COR-L47 (cell line): Measurements from ENCODE around the gene PDLIM7.
A peak's percentile ranks its signal among the peaks of the same experiment; 100 is the strongest.

Source experiments
- DNase-seq: peaks from one replicate; lab custom pipeline; 2025; lab: John Stamatoyannopoulos, UW

Gene PDLIM7

DNA sequence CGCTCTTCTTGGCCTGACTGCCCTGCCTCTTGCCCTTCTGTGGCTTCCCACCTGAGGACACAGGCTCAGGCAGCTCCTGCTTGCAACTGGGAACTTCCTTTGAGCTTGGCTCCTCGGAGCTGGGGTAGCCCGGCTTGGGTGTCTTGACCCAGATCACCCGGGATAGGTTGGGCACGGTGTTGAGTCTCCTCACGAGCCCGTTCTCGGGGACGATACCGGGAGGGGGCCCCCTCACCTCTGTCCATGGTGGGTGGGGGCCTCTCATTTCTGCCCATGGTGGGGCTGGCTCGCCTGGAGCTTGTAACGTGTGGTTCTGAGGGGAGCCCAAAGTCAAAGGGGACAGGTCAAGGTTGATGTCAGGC, 27.1 kb upstream of the PDLIM7 start:
- DNase-seq, result no peak

DNA sequence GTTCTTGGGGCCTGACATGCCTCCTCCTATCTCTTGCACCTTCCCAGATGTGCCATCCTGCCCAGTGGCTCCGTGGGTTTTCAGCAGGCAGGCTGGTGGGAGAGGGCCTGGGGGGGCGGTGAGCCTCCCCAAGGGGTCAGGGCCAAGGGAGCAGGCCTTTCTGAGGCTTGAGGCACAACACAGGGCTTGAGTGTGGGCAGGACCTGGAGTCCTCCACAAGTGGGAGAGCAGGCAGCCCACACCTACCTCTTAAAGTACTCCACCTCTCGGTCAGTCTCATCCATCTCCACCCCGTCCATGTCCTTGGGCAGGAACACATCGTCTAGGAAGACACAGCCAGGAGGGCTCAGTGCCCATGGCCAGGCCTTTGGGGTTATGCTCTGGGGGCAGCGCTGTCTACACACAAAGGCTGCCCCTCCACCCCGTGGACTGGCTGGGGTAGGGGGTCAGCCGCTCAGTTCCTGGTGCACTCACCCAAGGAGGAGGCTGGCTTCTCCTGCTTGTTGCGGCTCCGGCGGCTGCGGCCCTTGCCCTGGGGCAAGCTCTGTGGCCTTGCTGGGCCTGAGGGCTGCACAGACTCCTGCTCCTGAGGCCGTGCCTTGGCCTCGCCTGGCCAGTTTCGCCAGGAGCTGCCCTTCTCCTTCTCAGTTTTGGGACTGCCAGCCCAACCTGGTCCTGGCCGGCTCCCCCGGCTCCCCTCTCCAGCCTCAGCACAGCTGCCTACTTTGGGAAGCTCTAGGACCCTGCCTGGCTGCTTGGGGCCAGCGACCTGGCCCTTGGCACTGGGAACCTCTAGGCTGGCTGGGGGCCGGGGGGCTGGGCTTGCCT, 26.5 kb upstream of the PDLIM7 start:
- no peak for DNase-seq

DNA sequence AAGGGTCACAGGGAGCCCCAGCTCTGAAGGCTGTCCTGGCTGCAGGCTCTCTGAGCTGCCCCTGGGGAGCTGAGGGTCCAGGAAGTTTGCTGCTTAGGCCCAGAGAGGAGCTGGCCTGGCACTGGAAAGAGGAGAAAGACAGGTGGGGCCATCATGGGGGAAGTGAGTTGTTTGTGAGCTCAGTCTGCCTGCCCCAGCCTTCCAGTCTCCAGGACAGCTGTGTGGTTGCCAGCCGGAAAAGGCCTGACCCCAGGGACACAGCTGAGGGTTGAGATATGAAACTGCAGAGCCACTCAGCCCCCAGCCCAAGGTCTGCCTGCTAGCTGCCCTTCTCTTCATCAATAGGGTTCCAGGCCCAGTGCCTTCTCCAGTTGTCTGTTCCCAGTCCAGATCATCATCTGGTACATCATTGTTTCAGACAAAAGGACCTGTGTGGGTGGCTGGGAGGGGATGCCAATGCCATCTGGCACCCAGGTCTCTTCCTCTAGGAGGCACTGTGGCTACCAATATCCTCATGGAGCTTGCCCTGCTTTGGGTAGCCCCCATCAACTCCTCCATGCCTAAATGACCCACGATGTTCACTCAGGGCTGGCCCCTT, 23.6 kb upstream of the PDLIM7 start:
- DNase-seq, result no peak

DNA sequence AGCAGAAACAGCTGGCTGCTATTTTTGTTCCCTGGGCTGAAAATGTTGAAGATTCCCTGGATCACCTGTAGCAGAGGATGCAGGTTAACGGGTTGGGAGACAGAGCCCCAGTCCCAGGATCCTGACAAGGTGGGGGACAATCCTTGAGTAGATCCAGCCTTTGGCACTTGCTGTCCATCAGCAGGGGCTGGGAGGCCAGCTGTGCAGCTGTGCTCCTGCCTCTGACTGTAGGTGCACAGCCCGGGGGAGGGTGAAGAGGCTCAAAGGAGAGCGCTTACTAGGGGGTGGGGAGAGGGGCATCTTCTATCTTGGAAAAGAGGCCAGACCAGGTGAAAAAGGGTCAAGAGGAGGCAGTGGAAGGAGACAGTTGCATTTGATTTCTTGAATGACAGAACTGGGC, 22.9 kb upstream of the PDLIM7 start:
- no peak for DNase-seq

DNA sequence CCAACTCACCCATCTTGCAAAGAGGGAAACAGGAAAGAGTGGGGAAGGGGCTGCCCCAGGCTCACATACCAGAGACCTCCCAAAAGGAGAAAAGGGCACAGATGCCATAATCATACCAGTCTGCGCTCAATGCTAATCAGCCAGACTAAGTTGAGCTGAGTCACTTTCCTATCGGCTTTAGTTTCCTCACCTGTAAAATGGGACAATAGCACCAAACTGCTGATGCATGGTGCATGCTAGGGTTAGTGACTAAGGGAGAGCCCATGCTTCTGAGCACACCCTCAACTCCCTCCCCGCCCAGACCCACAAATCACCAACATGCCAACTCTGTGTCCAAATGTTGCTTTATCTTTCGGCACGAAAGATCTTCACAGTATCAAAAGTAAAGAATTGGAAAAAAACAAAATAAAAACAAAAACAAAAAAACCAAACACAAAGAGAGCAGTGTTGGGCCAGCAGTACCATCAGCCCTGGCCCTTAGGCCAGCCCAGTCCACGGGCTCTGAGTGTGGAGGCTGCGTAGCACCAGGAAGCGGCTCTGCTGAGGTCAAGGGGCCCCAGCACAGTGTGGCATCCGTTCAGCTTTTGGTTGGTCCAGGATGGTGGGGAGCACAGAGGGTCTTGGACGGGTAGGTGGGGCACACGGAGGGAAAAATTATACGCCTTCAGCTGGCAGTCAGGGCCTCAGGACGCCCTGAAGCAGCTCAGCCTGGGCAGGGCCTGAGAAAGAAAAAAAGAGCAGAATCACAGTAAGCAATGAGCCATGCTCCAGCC, 22.2 kb upstream of the PDLIM7 start:
- no peak for DNase-seq

DNA sequence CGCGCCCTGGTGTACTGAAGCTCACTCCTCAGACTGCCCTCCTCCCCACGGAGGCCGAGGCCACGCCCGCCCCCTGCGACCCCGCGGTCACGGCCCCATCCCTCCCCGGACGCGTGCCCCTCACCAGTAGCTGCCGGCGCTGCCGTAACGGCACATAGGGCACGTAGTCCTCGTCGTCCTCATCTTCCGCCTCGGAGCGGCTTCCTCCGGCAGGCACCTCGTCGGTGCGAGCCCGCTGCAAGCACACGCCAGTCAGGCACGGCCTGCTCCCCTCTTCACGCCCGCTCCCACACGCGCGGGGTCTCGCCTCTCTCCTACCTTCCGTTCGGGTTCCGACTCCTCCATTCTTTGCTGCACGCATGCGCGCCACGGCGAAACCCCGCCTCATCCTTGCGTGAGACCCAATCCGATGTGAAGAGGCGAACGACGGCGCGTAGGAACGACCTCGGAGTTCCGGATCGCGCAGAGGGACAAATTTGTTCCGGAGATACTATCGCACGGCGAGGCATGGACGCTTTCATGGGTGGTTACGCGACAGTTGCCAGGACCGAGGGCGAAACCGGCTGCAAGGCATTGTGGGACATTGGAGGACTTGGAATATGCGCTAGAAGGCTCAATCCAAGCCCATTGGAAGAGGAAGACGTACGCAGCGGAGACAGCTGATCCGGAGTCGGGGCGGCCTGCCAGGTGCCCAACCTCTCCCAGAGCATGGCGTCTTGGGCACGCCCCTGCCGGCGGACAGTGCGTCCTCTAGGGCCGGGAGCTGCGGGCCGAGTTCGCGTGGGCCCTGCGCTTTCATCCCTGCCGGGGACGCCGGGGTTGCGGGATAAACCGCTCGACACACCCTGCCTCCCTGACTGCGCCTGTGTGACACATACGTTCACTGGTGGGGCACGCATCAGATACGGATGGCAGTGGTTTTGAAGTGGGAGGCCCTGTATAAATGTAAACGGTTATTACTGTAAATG, 19.5 kb upstream of the PDLIM7 start, which contains the start of gene DDX41:
Gene DDX41, minus strand, starts transcription at position 361 of the 968 bp plus-strand sequence. Its CDS starts 16 bp downstream, at position 345.
- peak; percentile 97 for DNase-seq

DNA sequence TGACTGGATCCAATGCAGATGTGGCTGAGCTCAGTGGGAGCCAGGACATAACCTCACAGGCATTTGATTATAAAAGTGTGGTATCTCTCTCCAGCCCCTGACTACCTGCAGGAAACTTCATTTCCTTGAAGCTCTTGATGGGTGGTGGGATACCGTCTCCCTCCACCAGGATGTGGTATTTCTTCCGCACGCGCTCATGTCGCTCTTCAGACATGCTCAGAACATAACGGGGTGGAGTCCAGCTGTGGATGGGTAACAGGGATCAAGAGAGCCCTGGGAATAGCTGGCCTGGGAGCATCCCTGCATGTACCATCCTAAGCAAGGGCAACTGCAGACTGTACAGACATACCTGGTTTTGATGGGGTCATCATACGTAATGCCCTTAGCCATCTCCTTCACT, 18.2 kb upstream of the PDLIM7 start:
- no peak for DNase-seq

DNA sequence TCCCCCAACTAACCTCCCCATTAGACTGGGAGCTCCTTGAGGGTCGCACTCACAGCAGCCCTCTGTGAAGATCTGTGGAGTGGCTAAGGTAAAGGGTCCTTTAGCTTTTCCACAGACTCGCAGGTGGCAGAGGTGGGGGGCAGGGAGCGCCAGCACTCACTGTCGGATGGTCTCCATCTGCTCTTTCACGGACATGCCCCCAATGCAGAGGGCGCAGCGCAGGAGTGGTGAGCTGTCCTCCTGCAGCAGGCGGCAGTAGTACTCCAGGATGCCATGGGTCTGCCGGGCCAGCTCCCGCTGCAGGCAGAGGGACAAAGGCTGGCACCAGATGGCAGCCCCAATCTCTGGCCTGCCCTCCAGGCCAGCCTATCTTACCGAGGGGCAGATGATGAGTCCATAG, 17.1 kb upstream of the PDLIM7 start:
- no peak for DNase-seq

DNA sequence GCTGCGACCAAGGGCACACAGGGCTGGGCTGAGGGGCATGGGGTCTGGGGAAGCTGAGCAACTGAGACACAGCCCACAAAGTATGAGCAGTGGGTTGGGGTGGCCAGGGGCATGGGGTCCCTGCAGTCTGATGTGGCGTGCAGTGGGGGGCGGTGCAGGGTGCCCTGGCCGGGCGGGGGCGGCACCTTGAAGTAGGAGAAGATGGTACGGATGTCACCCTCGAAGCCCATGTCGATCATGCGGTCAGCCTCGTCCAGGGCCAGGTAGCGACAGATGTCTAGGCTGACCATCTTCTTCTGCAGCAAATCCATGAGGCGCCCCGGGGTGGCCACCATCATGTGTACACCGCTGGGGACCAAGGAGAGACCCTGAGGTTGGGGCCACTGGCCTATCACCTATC, 16.1 kb upstream of the PDLIM7 start:
- DNase-seq, result no peak

DNA sequence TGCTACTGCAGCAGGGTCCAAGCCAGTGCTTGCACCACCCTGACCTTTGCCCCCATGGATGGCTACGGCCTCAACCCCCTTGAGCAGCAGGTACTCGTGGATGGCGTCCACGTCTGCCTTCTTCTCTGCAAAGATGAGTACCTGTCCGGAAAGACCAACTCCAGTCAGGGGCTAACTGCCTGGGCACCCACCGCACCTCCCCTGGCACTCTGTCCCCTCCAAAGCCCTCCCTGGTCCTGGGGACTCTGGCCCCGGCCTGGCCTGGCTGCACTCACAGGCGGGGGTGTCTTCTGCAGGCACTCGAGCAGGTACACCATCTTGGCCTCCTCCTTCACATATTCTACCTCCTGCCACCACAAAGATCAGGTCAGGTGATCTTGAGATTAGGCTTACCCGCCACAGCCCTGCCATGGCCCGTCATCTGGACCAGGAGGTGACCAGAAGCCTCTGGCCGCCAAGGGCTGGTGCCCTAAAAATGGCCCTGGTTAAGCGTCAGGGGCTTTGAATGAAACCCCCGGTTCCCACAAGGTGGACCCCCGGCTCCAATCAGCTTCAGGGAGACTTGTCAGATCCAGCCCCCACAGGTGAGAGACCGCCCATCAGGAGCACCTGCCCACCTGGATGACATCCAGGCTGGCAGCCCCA, 15.5 kb upstream of the PDLIM7 start:
- DNase-seq, result no peak

DNA sequence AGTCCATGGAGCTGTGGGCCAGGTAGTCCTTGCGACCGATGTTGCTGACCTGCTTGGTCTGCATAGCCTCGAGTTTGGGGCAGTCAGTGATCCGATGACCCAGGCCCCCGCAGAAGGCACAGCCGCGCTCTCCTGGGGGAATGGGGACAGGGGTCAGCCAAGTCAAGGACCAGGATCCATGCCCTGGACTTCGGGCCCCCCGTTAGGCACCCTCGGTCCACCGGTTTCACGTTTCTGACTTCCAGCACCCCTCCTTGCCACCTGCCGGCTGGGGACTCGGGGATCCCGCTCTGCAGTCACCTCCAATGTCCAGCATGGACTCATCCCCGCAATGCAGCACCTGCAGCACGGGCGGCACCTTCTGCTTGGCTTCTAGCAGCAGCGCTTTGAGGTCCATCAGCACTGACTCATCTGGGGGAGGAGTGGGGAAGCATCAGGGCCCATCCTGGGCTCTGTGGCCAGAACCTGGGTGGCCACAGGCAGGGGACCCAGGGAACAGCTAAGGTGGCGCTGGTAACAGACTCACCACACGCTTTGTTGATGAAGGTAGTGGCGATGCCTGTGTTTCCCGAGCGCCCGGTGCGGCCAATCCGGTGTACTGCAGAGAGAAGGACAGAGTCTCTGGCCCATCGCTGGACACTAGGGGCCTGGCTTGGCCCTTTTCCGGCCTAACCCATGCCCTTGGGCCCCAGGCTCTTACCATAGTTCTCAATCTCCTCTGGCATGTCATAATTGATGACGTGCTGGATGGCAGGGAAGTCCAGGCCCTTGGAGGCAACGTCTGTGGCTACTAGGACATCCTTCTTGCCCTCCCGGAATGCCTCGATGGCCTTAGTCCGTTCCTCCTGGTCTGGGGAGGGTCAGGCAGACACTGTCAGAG, 14.6 kb upstream of the PDLIM7 start:
- no peak for DNase-seq

DNA sequence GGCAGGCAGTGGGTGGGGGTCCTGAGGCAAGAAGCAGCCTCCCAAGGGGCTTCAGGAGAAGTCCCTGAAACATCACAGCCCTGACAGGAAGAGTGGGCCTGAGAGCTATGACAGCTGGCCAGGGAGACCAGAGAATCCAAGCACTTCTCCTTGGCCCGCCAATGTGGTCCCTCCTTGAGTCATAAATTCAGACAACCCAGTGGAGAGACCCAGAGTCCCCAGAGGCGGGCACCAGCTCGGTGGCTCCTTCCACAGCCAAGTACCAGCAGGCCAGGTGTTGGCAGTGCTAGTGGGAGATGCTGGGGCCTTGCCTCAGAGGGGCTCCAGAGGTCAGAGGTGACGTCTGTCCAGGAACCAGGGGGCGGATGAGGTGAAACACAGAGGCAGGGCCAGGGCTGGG, 13.8 kb upstream of the PDLIM7 start:
- no peak for DNase-seq

DNA sequence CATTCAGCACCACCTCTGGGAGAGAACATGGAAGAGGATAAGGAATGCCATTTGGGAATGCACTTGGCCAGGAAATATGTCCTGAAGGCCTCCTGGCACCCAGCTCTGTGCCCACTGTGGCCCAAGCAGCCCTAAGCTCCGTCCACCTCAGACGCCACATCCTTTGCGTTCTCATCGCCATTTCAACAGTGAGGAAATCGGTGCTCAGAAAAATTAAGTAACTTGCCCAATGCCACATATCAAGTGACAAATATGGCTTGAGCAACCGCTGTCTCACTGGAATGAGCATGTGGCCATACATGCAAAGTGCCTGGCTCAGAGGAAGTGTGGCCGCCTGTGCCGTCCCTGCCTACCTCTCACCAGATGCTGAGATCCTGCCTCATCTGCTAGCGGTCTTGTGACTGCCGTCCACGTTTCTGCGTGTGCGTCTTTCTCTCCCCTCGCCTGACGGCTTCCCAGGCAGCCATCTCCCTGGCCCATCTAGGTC, 13.2 kb upstream of the PDLIM7 start:
- no peak for DNase-seq

DNA sequence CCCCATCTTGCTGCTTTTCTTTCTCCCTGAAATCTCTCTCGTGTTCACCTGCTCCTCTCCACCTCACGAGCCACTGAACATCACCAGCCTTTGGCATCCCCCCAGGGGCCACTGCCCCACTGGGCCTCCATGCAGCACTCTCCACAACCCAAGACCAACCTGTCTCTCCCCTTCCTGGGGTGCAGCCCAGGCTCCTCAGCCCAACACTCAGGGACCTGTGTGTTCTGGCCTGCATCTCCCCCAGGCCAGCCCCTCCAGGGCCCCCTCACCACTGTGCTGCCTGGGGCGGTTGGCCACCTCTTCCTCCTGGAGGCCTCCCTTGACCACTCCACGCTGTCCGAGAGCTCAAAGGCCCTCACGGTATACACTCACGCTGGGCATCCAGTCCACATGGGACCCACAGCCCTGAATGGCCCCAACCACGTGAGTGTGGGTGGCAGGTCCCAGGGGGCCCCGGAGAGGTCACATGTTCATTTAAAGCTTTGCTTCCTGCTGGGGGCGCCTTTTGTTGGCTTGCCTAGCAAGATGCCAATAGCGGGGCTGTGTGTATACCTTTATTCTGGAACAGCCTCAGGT, 12.7 kb upstream of the PDLIM7 start:
- DNase-seq, result no peak

DNA sequence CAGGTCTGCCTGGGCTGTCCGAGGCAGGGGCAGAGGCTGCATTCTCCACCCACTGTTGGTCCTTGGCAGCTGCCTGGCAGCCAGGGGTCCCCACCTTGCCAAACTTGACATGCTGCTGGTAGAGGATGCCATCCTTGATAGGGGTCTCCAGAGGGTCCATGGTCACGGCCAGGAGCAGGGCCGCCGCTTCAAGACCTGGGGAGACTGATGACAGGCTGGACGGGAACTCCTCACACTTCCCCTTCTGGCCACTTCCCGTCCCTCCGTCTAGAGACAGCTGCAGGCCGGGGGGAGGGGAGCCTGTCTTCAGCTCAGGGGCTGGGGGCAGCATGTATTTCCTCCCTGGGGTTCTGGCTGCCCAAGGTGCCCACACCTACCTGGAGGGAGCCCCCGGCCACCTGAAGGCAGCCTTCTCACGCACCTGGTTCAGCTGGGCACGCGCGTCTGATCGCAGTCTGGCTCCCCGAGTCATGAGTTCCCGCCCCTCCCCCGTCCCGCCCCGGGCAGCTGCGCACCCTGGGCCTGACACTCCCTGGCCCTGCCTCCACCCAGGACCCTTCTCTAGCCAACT, 12.1 kb upstream of the PDLIM7 start, which contains the start of gene DOK3:
Gene DOK3, minus strand, starts transcription at position 446 of the 571 bp plus-strand sequence. Its CDS starts 286 bp downstream, at position 160.
- DNase-seq, result no peak

DNA sequence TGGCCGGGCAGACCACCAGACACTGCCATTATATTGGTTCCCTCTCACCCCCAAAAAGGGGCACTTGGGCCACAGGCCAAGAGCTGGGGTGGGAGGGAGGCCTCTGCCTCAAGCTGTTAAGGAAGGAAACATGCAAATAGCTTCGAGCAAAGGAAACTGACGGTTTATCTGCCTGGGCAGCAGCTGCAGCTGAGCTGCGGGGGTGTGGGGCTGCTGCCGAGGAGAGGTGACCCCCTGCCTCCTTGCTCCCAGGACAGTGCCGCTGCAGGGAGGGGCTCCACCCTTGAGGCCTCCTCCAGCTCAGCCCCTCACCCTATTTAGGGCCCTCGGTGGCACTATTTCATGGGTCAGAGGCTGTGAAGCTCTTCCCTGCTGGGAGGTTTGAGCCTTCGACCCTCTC, 11.4 kb upstream of the PDLIM7 start:
- DNase-seq, result no peak

DNA sequence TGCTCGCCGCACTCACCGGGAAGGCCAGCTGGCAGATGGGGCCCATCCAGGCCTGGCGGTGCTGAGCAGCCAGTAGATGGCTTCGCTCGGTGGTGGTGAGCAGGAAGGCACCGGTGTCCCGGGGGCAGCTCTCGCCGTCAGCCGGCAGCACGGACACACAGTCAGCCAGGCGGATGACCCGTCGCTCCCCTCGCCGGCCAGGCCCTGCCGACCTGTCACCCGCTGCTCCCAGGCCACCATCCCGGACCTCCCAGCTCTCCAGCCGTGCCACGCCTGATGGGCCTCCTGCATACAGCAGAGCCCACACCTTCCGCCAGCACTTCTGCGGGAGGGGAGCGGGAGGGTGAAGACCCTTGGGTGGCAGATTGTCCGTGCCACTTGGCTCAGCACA, 10.8 kb upstream of the PDLIM7 start:
- DNase-seq, result no peak

DNA sequence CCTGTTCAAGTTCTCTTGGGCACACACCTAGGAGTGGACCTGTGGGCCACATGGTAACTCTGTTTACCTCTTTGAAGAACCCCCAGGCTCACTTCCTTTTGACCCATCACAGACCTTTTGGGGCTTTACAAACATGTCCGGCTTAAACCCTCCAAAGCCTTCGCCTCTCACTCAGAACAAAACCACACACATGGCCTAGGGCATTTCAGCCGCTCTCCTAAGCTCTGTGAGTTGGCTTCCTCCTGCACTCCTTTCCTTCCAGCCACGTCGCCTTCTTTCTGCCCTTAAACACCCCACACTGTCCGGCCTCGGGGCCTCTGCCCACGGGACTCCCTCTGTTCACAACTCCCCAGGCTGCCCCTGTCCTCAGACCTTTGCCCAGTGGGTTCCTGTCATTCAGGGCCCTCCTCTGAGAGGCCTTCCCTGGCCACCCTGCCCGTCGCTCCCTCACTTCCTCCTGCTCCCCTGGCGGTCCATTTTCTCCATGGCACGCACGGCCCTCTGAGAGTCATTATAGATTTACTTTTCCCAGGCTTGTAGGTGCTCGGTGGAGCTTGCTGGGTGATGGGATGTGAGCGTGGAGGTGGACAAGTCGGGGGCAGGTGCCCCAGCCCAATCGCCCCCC, 10.3 kb upstream of the PDLIM7 start:
- DNase-seq, result no peak

DNA sequence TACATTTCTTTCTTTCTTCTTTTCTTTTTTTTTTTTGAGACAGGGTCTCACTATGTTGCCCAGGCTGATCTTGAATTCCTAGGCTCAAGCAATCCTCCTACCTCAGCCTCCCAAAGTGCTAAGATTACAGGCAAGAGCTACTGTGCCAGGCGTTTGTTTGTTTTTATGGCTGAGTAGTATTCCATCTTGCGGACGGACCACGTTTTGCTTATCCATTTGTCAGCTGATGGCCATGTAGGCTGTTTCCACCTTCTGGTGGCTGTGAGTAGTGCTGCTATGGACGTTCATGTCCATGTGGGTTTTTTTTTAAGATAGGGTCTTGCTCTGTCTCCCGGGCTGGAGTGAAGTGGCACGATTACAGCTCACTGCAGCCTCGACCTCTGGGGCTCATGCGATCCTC, 9.8 kb upstream of the PDLIM7 start:
- DNase-seq, result no peak
